HL-60 (cell line): ENCODE results near the gene STX1B.

Experiments used
- DNase-seq, 2 experiments: peaks; one replicate each; pipeline ENCODE4 v3.0.0-alpha.2; 2010 to 2020; ENCODE audit warnings: low read depth in 1 of 2, low spot score in 1 of 2
- H3K27ac ChIP-seq: fragments of 250-450 bp; sonication (Bioruptor Pico); replicated peaks from 2 replicates; pipeline ENCODE4 v1.5.1; 2020; ENCODE audit warnings: mild to moderate bottlenecking, moderate library complexity
- H3K27me3 ChIP-seq: fragments of 250-450 bp; sonication (Bioruptor Pico); 2 replicates; pipeline ENCODE4 v1.5.1; 2021; ENCODE audit warnings: mild to moderate bottlenecking, moderate library complexity; ENCODE audit not compliant: insufficient read depth, poor library complexity, severe bottlenecking
- H3K4me3 ChIP-seq: replicated peaks from 2 replicates; pipeline ENCODE4 v1.5.1; 2011; ENCODE audit warnings: mild to moderate bottlenecking, control low read depth, low read length; ENCODE audit not compliant: insufficient read depth
- GABPA ChIP-seq: IDR thresholded peaks from 2 replicates; pipeline ENCODE4 v1.6.1; 2012; ENCODE audit warnings: low read depth
- POLR2AphosphoS5 ChIP-seq: IDR thresholded peaks from 2 replicates; pipeline ENCODE4 v1.6.1; 2012; ENCODE audit warnings: low read depth
- REST ChIP-seq: IDR thresholded peaks from 2 replicates; pipeline ENCODE4 v1.6.1; 2012; ENCODE audit warnings: low read depth; ENCODE audit not compliant: insufficient replicate concordance
- SPI1 ChIP-seq: IDR thresholded peaks from 2 replicates; pipeline ENCODE4 v1.6.1; 2012; ENCODE audit warnings: low read depth, mild to moderate bottlenecking, borderline replicate concordance
- TF ChIP-seq, protein P1 (sequence below): IDR thresholded peaks from one replicate; pipeline ENCODE4 v1.5.1; 2011; ENCODE audit warnings: low read length, control low read depth, inconsistent platforms; ENCODE audit not compliant: insufficient read depth

The STX1B gene

DNA sequence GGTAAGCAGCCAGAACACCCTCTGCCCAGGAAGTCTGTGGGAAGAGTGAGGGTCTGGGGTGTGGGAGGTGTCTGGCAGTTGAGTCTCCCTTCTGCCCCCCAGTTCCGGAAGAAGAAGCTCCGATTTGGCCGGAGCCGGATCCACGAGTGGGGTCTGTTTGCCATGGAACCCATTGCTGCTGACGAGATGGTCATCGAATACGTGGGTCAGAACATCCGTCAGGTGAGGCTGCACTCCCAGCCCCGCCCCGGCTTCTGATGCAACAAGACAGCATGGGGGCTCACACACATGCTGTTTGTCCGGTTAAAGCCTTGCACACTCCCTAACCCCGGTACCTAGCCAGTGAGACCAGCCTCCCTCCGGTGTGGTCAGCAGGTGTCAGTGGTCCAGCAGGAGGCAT is 29.5 kb downstream of the STX1B start:
- H3K4me3 ChIP-seq = no peak overlapping the region
- H3K27ac ChIP-seq = no peak overlapping the region
- no peak for DNase-seq
- no peaks in the 10 kb centered on the region for H3K27me3 ChIP-seq
- TF ChIP-seq, protein P1, sequence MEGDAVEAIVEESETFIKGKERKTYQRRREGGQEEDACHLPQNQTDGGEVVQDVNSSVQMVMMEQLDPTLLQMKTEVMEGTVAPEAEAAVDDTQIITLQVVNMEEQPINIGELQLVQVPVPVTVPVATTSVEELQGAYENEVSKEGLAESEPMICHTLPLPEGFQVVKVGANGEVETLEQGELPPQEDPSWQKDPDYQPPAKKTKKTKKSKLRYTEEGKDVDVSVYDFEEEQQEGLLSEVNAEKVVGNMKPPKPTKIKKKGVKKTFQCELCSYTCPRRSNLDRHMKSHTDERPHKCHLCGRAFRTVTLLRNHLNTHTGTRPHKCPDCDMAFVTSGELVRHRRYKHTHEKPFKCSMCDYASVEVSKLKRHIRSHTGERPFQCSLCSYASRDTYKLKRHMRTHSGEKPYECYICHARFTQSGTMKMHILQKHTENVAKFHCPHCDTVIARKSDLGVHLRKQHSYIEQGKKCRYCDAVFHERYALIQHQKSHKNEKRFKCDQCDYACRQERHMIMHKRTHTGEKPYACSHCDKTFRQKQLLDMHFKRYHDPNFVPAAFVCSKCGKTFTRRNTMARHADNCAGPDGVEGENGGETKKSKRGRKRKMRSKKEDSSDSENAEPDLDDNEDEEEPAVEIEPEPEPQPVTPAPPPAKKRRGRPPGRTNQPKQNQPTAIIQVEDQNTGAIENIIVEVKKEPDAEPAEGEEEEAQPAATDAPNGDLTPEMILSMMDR = no peak
- TF ChIP-seq SPI1 (no peak), POLR2AphosphoS5 (no peak), GABPA (no peak), REST (no peak)

GRCh38 chr16:30980434-30980833 is 30.0 kb downstream of the STX1B start:
- Histone ChIP-seq H3K27me3 (no peaks in the 10 kb centered on the region), H3K27ac (no peak overlapping the region), H3K4me3 (no peak overlapping the region)
- TF ChIP-seq GABPA = no peak
- TF ChIP-seq SPI1 = no peak
- TF ChIP-seq REST = no peak
- no peak for TF ChIP-seq POLR2AphosphoS5
- TF ChIP-seq, protein P1 = no peak
- no peak for DNase-seq

GRCh38 chr16:30980023-30980371 is 30.4 kb downstream of the STX1B start:
- Histone ChIP-seq H3K27ac (no peak overlapping the region), H3K27me3 (no peaks in the 10 kb centered on the region), H3K4me3 (no peak overlapping the region)
- no peak for TF ChIP-seq SPI1
- no peak for TF ChIP-seq GABPA
- TF ChIP-seq POLR2AphosphoS5 = no peak
- TF ChIP-seq, protein P1 = no peak
- TF ChIP-seq REST = no peak
- DNase-seq = no peak
